ENCODE data around the gene ERVMER34-1. TPM values are rescaled to one million over a fixed set of nuclear protein-coding genes. Genes with fewer than 3 reads are reported as not detected.

ERVMER34-1 gene
- total RNA-seq, 4 donors from 2014 or later: 0.11 to 0.19 (median 0.17) TPM; not detected in 1

DNA sequence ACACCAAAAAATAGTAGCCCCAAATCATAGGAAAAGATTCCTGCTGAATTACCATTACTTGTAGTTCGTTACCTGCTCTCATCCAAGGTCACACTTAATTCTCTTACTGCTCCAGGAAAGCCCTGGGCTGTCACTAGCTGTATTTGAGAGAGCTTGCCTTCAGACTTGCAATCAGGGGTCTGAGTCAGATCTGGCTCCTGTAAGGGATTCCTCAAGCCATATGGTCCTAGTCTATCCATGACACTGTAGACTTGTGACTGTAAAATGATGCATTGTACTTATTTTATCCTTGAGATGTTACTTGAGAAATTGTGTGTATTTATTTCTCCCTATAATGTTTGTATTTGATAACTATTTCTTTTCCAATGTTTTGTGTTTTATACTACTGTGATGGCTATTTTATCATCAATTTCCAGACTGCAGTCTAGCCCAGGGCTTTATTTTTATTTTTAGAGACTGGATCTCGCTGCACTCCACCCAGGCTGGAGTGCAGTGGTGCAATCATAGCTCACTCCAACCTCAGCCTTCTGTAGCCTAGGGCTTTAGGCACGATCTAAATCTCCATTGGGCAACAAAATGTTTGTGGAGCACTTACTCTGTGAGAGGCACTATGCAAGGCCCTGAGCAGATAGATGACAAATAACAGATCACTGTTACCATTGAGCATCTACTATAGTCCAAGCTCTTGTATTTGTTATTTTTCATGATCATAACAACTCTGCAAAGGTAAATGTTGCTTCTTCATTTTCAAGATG, 24.2 kb downstream of the ERVMER34-1 start:
- Histone ChIP-seq H3K4me3 (no peak overlapping the region), H3K27me3 (no peaks in the 10 kb centered on the region), H3K4me1 (peaks cover 0 to 9% (median 8%) of the 10 kb centered on the region in 4 donors), H3K9me3 (no peaks in the 10 kb centered on the region), H3K27ac (replicated peaks in 1 of 4) (no peak overlapping the region), H3K36me3 (no peaks in the 10 kb centered on the region)
- TF ChIP-seq POLR2A (IDR thresholded peaks at IDR 0.05; ENCODE audit: low read depth) (no peak), POLR2AphosphoS5 (IDR thresholded peaks at IDR 0.05) (no peak), EP300 (IDR thresholded peaks at IDR 0.05) (no peak)
- TF ChIP-seq, protein P1, sequence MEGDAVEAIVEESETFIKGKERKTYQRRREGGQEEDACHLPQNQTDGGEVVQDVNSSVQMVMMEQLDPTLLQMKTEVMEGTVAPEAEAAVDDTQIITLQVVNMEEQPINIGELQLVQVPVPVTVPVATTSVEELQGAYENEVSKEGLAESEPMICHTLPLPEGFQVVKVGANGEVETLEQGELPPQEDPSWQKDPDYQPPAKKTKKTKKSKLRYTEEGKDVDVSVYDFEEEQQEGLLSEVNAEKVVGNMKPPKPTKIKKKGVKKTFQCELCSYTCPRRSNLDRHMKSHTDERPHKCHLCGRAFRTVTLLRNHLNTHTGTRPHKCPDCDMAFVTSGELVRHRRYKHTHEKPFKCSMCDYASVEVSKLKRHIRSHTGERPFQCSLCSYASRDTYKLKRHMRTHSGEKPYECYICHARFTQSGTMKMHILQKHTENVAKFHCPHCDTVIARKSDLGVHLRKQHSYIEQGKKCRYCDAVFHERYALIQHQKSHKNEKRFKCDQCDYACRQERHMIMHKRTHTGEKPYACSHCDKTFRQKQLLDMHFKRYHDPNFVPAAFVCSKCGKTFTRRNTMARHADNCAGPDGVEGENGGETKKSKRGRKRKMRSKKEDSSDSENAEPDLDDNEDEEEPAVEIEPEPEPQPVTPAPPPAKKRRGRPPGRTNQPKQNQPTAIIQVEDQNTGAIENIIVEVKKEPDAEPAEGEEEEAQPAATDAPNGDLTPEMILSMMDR (IDR thresholded peaks at IDR 0.05): no peak
- 93% methylated on average over 3 of the region's 3 CpGs for WGBS
- intact Hi-C loops (cut with DNase I): no loop called here
- DNase-seq (ENCODE audit: extremely low spot score): no peak

DNA sequence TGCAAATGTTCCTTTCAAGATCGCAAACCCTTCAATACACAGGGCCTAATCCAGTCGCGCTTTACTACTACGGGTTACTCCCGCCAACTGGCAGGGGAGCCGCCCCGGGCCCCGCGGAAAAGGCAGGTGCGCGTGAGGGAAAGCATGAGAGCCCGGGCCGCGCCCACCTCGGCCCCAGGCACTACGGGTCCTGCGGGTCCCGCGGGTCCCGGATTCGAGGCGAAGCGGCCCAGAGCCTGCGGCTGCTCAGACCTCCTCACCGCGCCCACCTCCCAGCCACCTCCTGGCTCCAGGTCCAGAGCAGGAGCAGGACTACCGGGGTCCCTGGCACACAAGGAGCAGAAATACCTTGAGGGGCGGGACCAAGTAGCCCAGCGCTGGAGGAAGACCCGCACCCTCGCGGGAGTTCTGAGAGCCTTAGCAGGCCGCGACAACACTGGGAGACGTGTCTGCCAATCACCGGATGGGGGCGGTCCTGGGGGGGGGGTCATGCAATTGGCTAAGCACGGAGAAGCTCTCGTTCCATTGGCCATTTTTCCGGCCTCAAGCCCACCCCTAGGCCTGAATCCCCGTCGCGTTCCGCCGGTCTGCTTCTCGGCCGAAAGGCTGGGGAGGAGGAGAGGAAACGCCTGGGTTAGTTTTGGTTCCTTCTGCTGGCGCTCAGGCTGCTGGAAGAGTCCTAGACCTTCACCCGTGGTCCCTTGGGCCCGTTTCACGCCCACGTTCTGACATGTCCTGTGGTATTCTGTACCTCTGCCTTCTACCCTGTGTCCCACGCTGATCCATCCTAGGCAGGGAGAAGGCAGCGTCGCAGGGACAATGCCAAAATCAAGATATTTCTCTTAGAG, 29.0 kb downstream of the ERVMER34-1 start:
- peak overlapping the region; percentile 88 to 92 (median 90) for H3K27ac ChIP-seq (replicated peaks in 1 of 4)
- H3K4me3 ChIP-seq: peak overlapping the region; percentile 78 to 95 (median 91)
- WGBS: under 1% methylated on average over 16 of the region's 56 CpGs
- peak; percentile 99 for DNase-seq (ENCODE audit: extremely low spot score)
- H3K4me1 ChIP-seq: peaks cover 0 to 18% (median 12%) of the 10 kb centered on the region in 4 donors
- peaks cover 0 to 7% (median 1%) of the 10 kb centered on the region in 4 donors for H3K36me3 ChIP-seq
- intact Hi-C loops (cut with DNase I): loop anchor here (5.0 kb wide), 1 partner anchor 140 kb away; the partner anchor contains the start of gene RASL11B
- no peaks in the 10 kb centered on the region for H3K9me3 ChIP-seq
- TF ChIP-seq POLR2AphosphoS5 (IDR thresholded peaks at IDR 0.05): peak; percentile 77 to 90
- no peak for TF ChIP-seq EP300 (IDR thresholded peaks at IDR 0.05)
- TF ChIP-seq POLR2A (IDR thresholded peaks at IDR 0.05; ENCODE audit: low read depth): no peak
- TF ChIP-seq, protein P1 (IDR thresholded peaks at IDR 0.05): peak in 1 of 3 experiments; percentile 10
- no peaks in the 10 kb centered on the region for H3K27me3 ChIP-seq

DNA sequence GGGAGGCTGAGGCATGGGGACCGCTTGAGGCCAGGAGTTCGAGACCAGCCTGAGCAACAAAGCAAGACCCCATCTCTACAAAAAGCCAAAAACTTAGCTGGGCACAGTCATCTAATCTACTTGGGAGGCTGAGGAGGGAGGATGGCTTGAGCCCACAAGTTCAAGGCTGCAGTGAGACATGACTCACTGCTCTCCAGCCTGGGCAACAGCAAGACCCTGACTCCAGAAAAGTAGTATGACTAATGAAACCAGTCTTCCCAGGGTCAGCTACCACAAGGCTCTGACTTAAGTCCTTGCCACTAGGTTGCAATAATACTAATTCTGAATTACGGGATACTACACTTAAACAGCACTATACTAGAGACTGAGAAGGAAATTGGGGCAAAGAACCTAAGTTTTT, 33.1 kb downstream of the ERVMER34-1 start:
- Histone ChIP-seq H3K4me3 (no peak overlapping the region), H3K9me3 (no peaks in the 10 kb centered on the region), H3K27ac (replicated peaks in 1 of 4) (no peak overlapping the region), H3K4me1 (peaks cover 19 to 41% (median 40%) of the 10 kb centered on the region in 4 donors), H3K27me3 (no peaks in the 10 kb centered on the region), H3K36me3 (peaks cover 0 to 33% (median 18%) of the 10 kb centered on the region in 4 donors)
- no peak for TF ChIP-seq EP300 (IDR thresholded peaks at IDR 0.05)
- TF ChIP-seq POLR2A (IDR thresholded peaks at IDR 0.05; ENCODE audit: low read depth): no peak
- no peak for TF ChIP-seq POLR2AphosphoS5 (IDR thresholded peaks at IDR 0.05)
- TF ChIP-seq, protein P1 (IDR thresholded peaks at IDR 0.05): no peak
- WGBS: 91% methylated on average over 3 of the region's 3 CpGs
- intact Hi-C loops (cut with DNase I): loop anchor here (2.0 to 10.0 kb wide), 2 partner anchors 59 to 267 kb away; partner anchors contain the start of gene USP46
- no peak for DNase-seq (ENCODE audit: extremely low spot score)

DNA sequence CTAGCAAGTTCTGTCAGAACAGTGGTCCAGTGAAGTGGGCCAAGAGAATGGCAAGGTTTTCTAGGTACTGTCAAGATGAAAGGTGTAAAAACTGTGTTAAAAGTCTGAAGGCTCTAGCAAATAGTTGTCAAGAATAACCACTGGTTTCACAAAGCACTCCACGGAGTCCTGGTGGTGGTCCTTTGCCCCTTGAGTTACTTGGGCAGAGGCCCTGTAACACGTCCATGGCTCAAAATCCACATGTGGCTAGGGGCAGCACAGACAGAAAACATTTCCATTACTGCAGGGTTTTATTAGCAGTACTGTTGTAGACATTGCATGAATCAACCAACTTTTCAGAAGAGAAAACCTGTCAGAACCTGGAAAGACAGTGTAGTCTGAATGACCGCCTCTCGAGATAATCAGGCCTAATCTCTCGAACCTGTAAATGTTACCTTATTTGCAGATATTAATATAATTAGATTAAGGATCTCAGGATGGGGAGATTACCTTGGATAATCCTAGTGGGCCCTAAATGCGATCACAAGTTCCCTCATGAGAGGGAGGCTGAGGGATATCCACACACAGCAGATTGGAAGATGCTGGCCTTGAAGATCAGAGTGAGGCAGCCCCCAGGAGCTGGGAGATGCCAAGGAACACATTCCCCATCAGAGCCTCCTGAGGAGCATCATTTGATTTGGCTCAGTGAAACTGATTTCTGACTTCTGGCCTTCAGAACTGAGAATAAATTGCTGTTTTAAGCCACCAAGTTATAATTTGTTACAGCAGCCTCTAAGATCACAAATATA, 34.7 kb downstream of the ERVMER34-1 start:
- Histone ChIP-seq H3K36me3 (peaks cover 0 to 33% (median 18%) of the 10 kb centered on the region in 4 donors), H3K4me1 (peaks cover 20 to 41% (median 38%) of the 10 kb centered on the region in 4 donors), H3K27me3 (no peaks in the 10 kb centered on the region), H3K27ac (replicated peaks in 1 of 4) (no peak overlapping the region), H3K4me3 (no peak overlapping the region), H3K9me3 (no peaks in the 10 kb centered on the region)
- no peak for DNase-seq (ENCODE audit: extremely low spot score)
- intact Hi-C loops (cut with DNase I): loop anchor here (10.0 kb wide), 1 partner anchor 268 kb away; no protein-coding TSS in a partner anchor
- WGBS: 93% methylated on average over 6 of the region's 6 CpGs
- TF ChIP-seq, protein P1 (IDR thresholded peaks at IDR 0.05): no peak
- TF ChIP-seq POLR2AphosphoS5 (IDR thresholded peaks at IDR 0.05) (no peak), EP300 (IDR thresholded peaks at IDR 0.05) (no peak), POLR2A (IDR thresholded peaks at IDR 0.05; ENCODE audit: low read depth) (no peak)
